WTC11 (cell line): Measurements from ENCODE around the gene EN2. TPM values are rescaled to one million over a fixed set of nuclear protein-coding genes. Genes with fewer than 3 reads are reported as not detected.

Source experiments
- ATAC-seq: fragments of 200-7000 bp; cut with Tn5 transposase; 2 replicates; pipeline ENCODE4 v1.10.0; 2021; ENCODE audit warnings: mild to moderate bottlenecking, moderate library complexity
- CTCF ChIA-PET: fragments of 300-600 bp; sonication (Branson Sonifier 250); formaldehyde crosslinking; loops from one replicate; lab custom pipeline; 2021; ENCODE audit warnings: antibody characterized with exemption; lab: Charles Lee
- POLR2A ChIA-PET: fragments of 350-600 bp; sonication (Branson Sonifier 250); formaldehyde crosslinking; loops from one replicate; lab custom pipeline; 2021; ENCODE audit warnings: antibody characterized with exemption; lab: Charles Lee
- DNase-seq: peaks from one replicate; pipeline ENCODE4 v3.0.0; 2021; ENCODE audit warnings: low spot score
- H3K27ac Mint-ChIP-seq: 2 replicates; pipeline ENCODE4 v1.8.0; 2021; ENCODE audit warnings: mixed read lengths
- H3K27me3 Mint-ChIP-seq: 2 replicates; pipeline ENCODE4 v1.8.0; 2021; ENCODE audit warnings: low read depth, mild to moderate bottlenecking, moderate library complexity, mixed read lengths
- H3K36me3 Mint-ChIP-seq: 2 replicates; pipeline ENCODE4 v1.8.0; 2021; ENCODE audit warnings: mixed read lengths
- H3K4me1 Mint-ChIP-seq: 2 replicates; pipeline ENCODE4 v1.8.0; 2022; ENCODE audit warnings: mixed read lengths
- H3K4me3 Mint-ChIP-seq: 2 replicates; pipeline ENCODE4 v1.8.0; 2021; ENCODE audit warnings: mild to moderate bottlenecking, moderate library complexity, mixed read lengths
- H3K9me3 Mint-ChIP-seq: 2 replicates; pipeline ENCODE4 v1.8.0; 2021; ENCODE audit warnings: mixed read lengths
- CREB1 ChIP-seq: sonication (generic); formaldehyde crosslinking; IDR thresholded peaks from 2 replicates; pipeline ENCODE4 v1.8.0; 2023; ENCODE audit warnings: mild to moderate bottlenecking, missing genetic modification reagents
- ELF4 ChIP-seq: sonication (generic); formaldehyde crosslinking; IDR thresholded peaks from 2 replicates; pipeline ENCODE4 v1.8.1; 2022; ENCODE audit warnings: low read depth, mild to moderate bottlenecking, moderate library complexity, missing genetic modification reagents
- EMX1 ChIP-seq: fragments of 250-450 bp; sonication (Bioruptor Pico); IDR thresholded peaks from 2 replicates; pipeline ENCODE4 v1.8.0; 2021; ENCODE audit warnings: mild to moderate bottlenecking
- JAZF1 ChIP-seq: fragments of 250-450 bp; sonication (Bioruptor Pico); IDR thresholded peaks from 2 replicates; pipeline ENCODE4 v1.9.0; 2021; ENCODE audit warnings: moderate library complexity, mild to moderate bottlenecking, inconsistent platforms
- NFYB ChIP-seq: sonication (generic); formaldehyde crosslinking; conservative IDR thresholded peaks from 2 replicates; pipeline ENCODE4 v1.8.0; 2022; ENCODE audit warnings: low read depth, missing genetic modification reagents
- RORB ChIP-seq: fragments of 250-450 bp; sonication (Bioruptor Pico); IDR thresholded peaks from 2 replicates; pipeline ENCODE4 v1.9.0; 2021; ENCODE audit warnings: mild to moderate bottlenecking
- SMAD4 ChIP-seq: sonication (generic); formaldehyde crosslinking; IDR thresholded peaks from 2 replicates; pipeline ENCODE4 v1.8.0; 2022; ENCODE audit warnings: mild to moderate bottlenecking, missing genetic modification reagents
- SP1 ChIP-seq: sonication (generic); formaldehyde crosslinking; conservative IDR thresholded peaks from 2 replicates; pipeline ENCODE4 v1.8.1; 2022; ENCODE audit warnings: missing genetic modification reagents
- TCF7 ChIP-seq: sonication (generic); formaldehyde crosslinking; IDR thresholded peaks from 2 replicates; pipeline ENCODE4 v1.8.0; 2022; ENCODE audit warnings: mild to moderate bottlenecking, low read depth, missing genetic modification reagents, moderate library complexity
- ZNF232 ChIP-seq: sonication (generic); formaldehyde crosslinking; IDR thresholded peaks from 2 replicates; pipeline ENCODE4 v1.8.0; 2022; ENCODE audit warnings: mild to moderate bottlenecking, missing genetic modification reagents
- ZNF425 ChIP-seq: fragments of 250-450 bp; sonication (Bioruptor Pico); conservative IDR thresholded peaks from 2 replicates; pipeline ENCODE4 v1.9.0; 2021; ENCODE audit warnings: mild to moderate bottlenecking
- ZNF532 ChIP-seq: fragments of 250-450 bp; sonication (Bioruptor Pico); IDR thresholded peaks from 2 replicates; pipeline ENCODE4 v1.9.0; 2021; ENCODE audit warnings: mild to moderate bottlenecking, borderline replicate concordance
- ZNF671 ChIP-seq: fragments of 250-450 bp; sonication (Bioruptor Pico); IDR thresholded peaks from 2 replicates; pipeline ENCODE4 v1.8.0; 2021; ENCODE audit warnings: mild to moderate bottlenecking
- total RNA-seq: library from RNA; stranded (reverse); gene quantifications from 3 replicates; pipeline ENCODE4 v1.2.3, GENCODE V29; 2021
- TF ChIP-seq, protein P1 (sequence below): sonication (generic); formaldehyde crosslinking; IDR thresholded peaks from 2 replicates; pipeline ENCODE4 v1.8.1; 2023; ENCODE audit warnings: mild to moderate bottlenecking, missing genetic modification reagents
- TF ChIP-seq, protein P2 (sequence below): sonication (generic); formaldehyde crosslinking; conservative IDR thresholded peaks from 2 replicates; pipeline ENCODE4 v1.8.1; 2022; ENCODE audit warnings: mild to moderate bottlenecking, missing genetic modification reagents
- TF ChIP-seq, protein P3 (sequence below): sonication (generic); formaldehyde crosslinking; IDR thresholded peaks from 2 replicates; pipeline ENCODE4 v1.8.1; 2023; ENCODE audit warnings: mild to moderate bottlenecking, moderate library complexity, missing genetic modification reagents

The EN2 gene
- total RNA-seq, 1 experiment from 2014 or later, result not detected

DNA sequence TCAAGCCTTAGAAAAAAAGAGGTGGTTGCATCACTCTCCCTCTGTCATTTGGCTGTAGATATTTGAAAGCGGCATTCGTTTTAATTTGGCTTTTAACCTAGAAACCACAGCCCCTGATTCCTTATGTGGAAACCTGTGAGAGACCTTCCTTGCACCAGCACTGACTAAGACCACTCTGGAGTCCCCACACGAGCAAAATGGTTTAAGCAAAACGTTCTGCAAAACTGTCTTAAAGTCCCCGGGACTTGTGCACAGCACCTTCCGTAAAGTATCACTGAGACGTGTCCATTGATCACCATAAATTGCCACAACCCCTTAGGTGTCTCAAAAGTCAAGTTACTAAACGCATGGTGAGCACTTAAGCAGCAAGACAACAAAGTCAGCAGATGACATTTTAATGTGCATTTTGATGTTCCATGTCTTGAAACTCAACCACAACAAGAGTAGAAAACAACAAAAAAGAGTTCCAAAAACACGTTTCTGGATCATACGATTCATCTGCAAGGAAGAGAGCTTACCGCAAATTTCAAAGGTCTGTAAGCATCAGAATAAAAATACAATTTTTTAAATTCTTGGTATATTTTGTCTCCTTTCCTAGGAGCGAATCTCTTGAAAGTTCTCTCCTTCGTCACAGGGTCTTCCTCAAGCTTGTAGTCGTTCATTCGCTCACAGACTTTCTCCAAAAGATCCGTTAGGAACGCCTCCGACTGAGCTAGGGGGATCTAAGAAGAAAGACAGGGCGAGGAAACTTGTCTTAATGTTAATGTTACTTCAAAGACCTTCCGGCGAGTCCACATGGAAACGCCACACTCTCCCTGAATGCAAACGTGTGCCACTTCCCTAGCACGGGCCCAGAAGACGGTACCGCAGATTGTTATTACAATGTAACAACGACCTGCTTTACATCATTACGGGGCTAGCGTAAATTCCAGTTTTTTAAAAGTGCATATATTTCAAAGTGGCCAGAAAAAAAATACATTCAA, 50.7 kb downstream of the EN2 start (continued):
- TF ChIP-seq ZNF671 (CRISPR knock-in tag) (no peak), JAZF1 (CRISPR knock-in tag) (no peak)
- TF ChIP-seq, protein P1, sequence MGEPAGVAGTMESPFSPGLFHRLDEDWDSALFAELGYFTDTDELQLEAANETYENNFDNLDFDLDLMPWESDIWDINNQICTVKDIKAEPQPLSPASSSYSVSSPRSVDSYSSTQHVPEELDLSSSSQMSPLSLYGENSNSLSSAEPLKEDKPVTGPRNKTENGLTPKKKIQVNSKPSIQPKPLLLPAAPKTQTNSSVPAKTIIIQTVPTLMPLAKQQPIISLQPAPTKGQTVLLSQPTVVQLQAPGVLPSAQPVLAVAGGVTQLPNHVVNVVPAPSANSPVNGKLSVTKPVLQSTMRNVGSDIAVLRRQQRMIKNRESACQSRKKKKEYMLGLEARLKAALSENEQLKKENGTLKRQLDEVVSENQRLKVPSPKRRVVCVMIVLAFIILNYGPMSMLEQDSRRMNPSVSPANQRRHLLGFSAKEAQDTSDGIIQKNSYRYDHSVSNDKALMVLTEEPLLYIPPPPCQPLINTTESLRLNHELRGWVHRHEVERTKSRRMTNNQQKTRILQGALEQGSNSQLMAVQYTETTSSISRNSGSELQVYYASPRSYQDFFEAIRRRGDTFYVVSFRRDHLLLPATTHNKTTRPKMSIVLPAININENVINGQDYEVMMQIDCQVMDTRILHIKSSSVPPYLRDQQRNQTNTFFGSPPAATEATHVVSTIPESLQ (CRISPR knock-in tag), result no peak

GRCh38 chr7:155509359-155509724, 51.4 kb downstream of the EN2 start:
- peaks cover 54% of the 10 kb centered on the region for H3K4me1 Mint-ChIP-seq
- H3K27ac Mint-ChIP-seq, result no peak overlapping the region
- H3K27me3 Mint-ChIP-seq, result peaks cover 95% of the 10 kb centered on the region
- ATAC-seq (peak; percentile 58), DNase-seq (no peak)
- no peaks in the 10 kb centered on the region for H3K36me3 Mint-ChIP-seq
- peak overlapping the region; percentile 91 for H3K4me3 Mint-ChIP-seq
- TF ChIP-seq, protein P2, sequence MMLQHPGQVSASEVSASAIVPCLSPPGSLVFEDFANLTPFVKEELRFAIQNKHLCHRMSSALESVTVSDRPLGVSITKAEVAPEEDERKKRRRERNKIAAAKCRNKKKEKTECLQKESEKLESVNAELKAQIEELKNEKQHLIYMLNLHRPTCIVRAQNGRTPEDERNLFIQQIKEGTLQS (CRISPR knock-in tag), result no peak
- TF ChIP-seq TCF7 (CRISPR knock-in tag) (no peak), EMX1 (CRISPR knock-in tag) (no peak), CREB1 (CRISPR knock-in tag) (no peak), ZNF425 (CRISPR knock-in tag) (no peak), SP1 (CRISPR knock-in tag) (no peak), ZNF232 (CRISPR knock-in tag) (no peak), ELF4 (CRISPR knock-in tag) (no peak)
- no peaks in the 10 kb centered on the region for H3K9me3 Mint-ChIP-seq
- ChIA-PET CTCF (interaction anchor here (0.9 to 2.5 kb wide), 4 partner anchors 18 to 90 kb away, joined by 3 to 10 read pairs (median 4); no protein-coding TSS in a partner anchor), POLR2A (no interaction called here)

DNA sequence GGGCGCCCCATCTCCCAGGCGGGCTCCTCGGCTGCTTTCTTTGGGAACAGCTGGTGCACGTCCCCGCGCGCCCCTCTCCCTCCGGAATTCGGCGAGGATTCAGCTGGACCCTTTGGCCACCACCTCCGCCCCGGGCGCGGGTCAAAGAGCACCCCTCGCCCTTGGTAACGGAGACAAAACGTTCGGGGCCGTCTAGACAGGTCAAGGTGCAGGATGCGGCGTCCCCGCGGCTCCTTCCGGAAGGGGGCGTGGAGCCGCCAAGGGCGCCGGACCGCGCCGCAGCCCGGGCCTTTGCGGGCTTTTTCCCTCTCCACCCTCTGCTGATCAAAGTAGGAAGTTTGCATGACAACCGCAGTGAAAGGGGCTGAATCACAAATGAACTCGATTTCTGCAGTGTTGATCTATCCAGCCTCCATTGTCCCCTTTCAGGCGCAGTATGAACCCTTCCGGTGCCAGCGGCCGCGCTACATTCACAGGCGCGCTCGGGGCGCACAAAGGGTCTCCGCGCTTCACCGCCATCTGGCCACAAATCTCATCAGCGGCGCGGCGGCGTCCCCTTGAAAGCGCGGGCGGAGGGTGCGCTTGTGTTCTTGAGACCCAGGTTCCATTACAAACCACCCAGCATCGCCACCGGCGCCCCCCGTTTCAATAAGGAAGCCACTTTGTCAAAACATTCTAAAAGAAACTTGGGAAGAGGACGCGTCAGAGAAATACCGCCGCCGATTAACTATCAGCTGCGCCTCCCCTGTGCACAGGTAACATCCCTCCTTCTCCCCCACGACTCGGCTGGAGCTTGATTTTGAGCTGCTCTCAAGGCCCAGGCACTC, 52.0 kb downstream of the EN2 start:
- Mint-ChIP-seq H3K4me3 (peak overlapping the region; percentile 91), H3K36me3 (no peaks in the 10 kb centered on the region), H3K4me1 (peaks cover 54% of the 10 kb centered on the region), H3K27me3 (peaks cover 95% of the 10 kb centered on the region)
- POLR2A ChIA-PET, result no interaction called here
- TF ChIP-seq SMAD4 (CRISPR knock-in tag) (0 out of 2 replicates have a peak, but pooled peaks have one; percentile 63), RORB (no peak), NFYB (CRISPR knock-in tag) (no peak), ZNF532 (CRISPR knock-in tag) (no peak)
- TF ChIP-seq, protein P3, sequence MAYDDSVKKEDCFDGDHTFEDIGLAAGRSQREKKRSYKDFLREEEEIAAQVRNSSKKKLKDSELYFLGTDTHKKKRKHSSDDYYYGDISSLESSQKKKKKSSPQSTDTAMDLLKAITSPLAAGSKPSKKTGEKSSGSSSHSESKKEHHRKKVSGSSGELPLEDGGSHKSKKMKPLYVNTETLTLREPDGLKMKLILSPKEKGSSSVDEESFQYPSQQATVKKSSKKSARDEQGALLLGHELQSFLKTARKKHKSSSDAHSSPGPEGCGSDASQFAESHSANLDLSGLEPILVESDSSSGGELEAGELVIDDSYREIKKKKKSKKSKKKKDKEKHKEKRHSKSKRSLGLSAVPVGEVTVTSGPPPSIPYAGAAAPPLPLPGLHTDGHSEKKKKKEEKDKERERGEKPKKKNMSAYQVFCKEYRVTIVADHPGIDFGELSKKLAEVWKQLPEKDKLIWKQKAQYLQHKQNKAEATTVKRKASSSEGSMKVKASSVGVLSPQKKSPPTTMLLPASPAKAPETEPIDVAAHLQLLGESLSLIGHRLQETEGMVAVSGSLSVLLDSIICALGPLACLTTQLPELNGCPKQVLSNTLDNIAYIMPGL, result peak; percentile 36; the same call in 1 of the 2 replicates
- TF ChIP-seq, all 79 proteins: peak for 2
- CTCF ChIA-PET, result interaction anchor here (0.9 to 2.5 kb wide), 6 partner anchors 19 to 111 kb away, joined by 3 to 10 read pairs (median 4); no protein-coding TSS in a partner anchor
- DNase-seq, result peak; percentile 73
- ATAC-seq, result peak; percentile 84
- peak overlapping the region; percentile 29; the same call in 1 of the 2 replicates for H3K27ac Mint-ChIP-seq
- H3K9me3 Mint-ChIP-seq, result no peaks in the 10 kb centered on the region
